Liver (tissue), 9 donors: ENCODE results near the gene CASTOR1. TPM values are rescaled to one million over a fixed set of nuclear protein-coding genes. Genes with fewer than 3 reads are reported as not detected.

Experiments used
- DNase-seq: peaks from one replicate; pipeline ENCODE4 v3.0.0-alpha.2; 2017; ENCODE audit warnings: low spot score
- H3K27ac ChIP-seq, 2 donors: one replicate each; pipeline ENCODE4 v1.7.0; 2013; ENCODE audit warnings: inconsistent platforms in 2 of 2, low read length in 2 of 2, control low read depth in 1 of 2, low read depth in 1 of 2, mild to moderate bottlenecking in 1 of 2
- H3K27me3 ChIP-seq, 4 donors: one replicate each; pipeline versions ENCODE4 v1.6.1 to v1.7.0; 2013; ENCODE audit warnings: low read length in 3 of 4, inconsistent platforms in 1 of 4, mild to moderate bottlenecking in 1 of 4, moderate library complexity in 1 of 4; ENCODE audit not compliant: control insufficient read depth in 4 of 4, insufficient read depth in 4 of 4
- H3K36me3 ChIP-seq, 4 donors: one replicate each; pipeline versions ENCODE4 v1.6.1 to v1.7.0; 2013; ENCODE audit warnings: low read length in 3 of 4, mild to moderate bottlenecking in 3 of 4, low read depth in 1 of 4, moderate library complexity in 1 of 4; ENCODE audit not compliant: control insufficient read depth in 4 of 4, insufficient read depth in 3 of 4
- H3K4me1 ChIP-seq, 4 donors: one replicate each; pipeline versions ENCODE4 v1.6.1 to v1.7.0; 2013; ENCODE audit warnings: low read length in 3 of 4, mild to moderate bottlenecking in 3 of 4, moderate library complexity in 1 of 4; ENCODE audit not compliant: control insufficient read depth in 4 of 4, insufficient read depth in 4 of 4
- H3K4me3 ChIP-seq, 3 donors: one replicate each; pipeline versions ENCODE4 v1.6.1 to v1.7.0; 2013; ENCODE audit warnings: low read length in 3 of 3, control low read depth in 1 of 3, low read depth in 1 of 3, mild to moderate bottlenecking in 1 of 3
- H3K9ac ChIP-seq, 2 donors: one replicate each; pipeline ENCODE4 v1.7.0; 2013; ENCODE audit warnings: low read length in 2 of 2, mild to moderate bottlenecking in 2 of 2, moderate library complexity in 2 of 2, control low read depth in 1 of 2, low read depth in 1 of 2
- H3K9me3 ChIP-seq, 4 donors: one replicate each; pipeline versions ENCODE4 v1.6.1 to v1.7.0; 2013; ENCODE audit warnings: low read length in 3 of 4; ENCODE audit not compliant: control insufficient read depth in 4 of 4
- EGR1 ChIP-seq, 2 donors: IDR thresholded peaks; 2 replicates each; pipeline ENCODE4 v1.6.1; 2016 to 2018; ENCODE audit warnings: antibody characterized with exemption in 2 of 2, low read depth in 2 of 2
- FOXA1 ChIP-seq: IDR thresholded peaks from 2 replicates; pipeline ENCODE4 v1.6.1; 2016; ENCODE audit warnings: antibody characterized with exemption
- FOXA2 ChIP-seq: IDR thresholded peaks from 2 replicates; pipeline ENCODE4 v1.6.1; 2016; ENCODE audit warnings: antibody characterized with exemption
- HNF4G ChIP-seq: IDR thresholded peaks from 2 replicates; pipeline ENCODE4 v1.6.1; 2016; ENCODE audit warnings: antibody characterized with exemption
- JUND ChIP-seq, 2 donors: IDR thresholded peaks; 2 replicates each; pipeline ENCODE4 v1.6.1; 2016; ENCODE audit warnings: antibody characterized with exemption in 2 of 2
- NR2F2 ChIP-seq: IDR thresholded peaks from 2 replicates; pipeline ENCODE4 v1.6.1; 2016; ENCODE audit warnings: antibody characterized with exemption
- TAF1 ChIP-seq: conservative IDR thresholded peaks from 2 replicates; pipeline ENCODE4 v1.6.1; 2016; ENCODE audit warnings: antibody characterized with exemption, mild to moderate bottlenecking
- YY1 ChIP-seq: IDR thresholded peaks from 2 replicates; pipeline ENCODE4 v1.6.1; 2016; ENCODE audit warnings: antibody characterized with exemption, mild to moderate bottlenecking
- ZBTB33 ChIP-seq: IDR thresholded peaks from 2 replicates; pipeline ENCODE4 v1.6.1; 2016; ENCODE audit warnings: antibody characterized with exemption
- WGBS: extraction: QIAGEN DNeasy Blood & Tissue Kit; methylation state at CpG from one replicate; pipeline ENCODE4 v1.1.7; 2013; 5-methylcytosine and 5-hydroxymethylcytosine counted together
- polyA plus RNA-seq, 2 donors: library from polyadenylated mRNA; stranded (reverse) in 1 of 2; unstranded in 1 of 2; fragments of 200-250 nt in 1 of 2; fragments of >200 nt in 1 of 2; fragmentation: Nextera tagmentation in 1 of 2; extraction: Ambion mirVana in 1 of 2; gene quantifications; one replicate each; pipeline versions ENCODE4 v1.2.1 to v1.2.3, GENCODE V29; 2013 to 2015
- total RNA-seq, 2 donors: library from RNA; depleted of rRNA; stranded (reverse); fragments of >200 nt; gene quantifications; one replicate each; pipeline ENCODE4 v1.2.3, GENCODE V29; 2014
- TF ChIP-seq, protein P1 (sequence below): IDR thresholded peaks from 2 replicates; pipeline ENCODE4 v1.6.1; 2016; ENCODE audit warnings: antibody characterized with exemption
- TF ChIP-seq, protein P2 (sequence below): fragments of 150-350 bp; IDR thresholded peaks from 2 replicates; pipeline ENCODE4 v1.5.1; 2017; ENCODE audit warnings: improper control_type of control experiment, low read depth, low read length; ENCODE audit not compliant: missing input control
- TF ChIP-seq, protein P3 (sequence below): IDR thresholded peaks from 2 replicates; pipeline ENCODE4 v1.6.1; 2016; ENCODE audit warnings: antibody characterized with exemption, mild to moderate bottlenecking
- donor health status: healthy.
- donor health status: healthy.
- donor health status: healthy.
- donor health status: healthy.
- donor health status: healthy.

Gene CASTOR1
- total and polyA plus RNA-seq, 4 donors = 1.8 to 5.4 (median 2.4) TPM

- Histone ChIP-seq H3K36me3 (no peaks in the 10 kb centered on the region), H3K4me1 (peaks cover 3 to 19% (median 13%) of the 10 kb centered on the region in 4 donors), H3K27ac (no peak overlapping the region)
Measured at GRCh38 chr22:30244641-30245040, 44.7 kb downstream of the CASTOR1 start.

DNA sequence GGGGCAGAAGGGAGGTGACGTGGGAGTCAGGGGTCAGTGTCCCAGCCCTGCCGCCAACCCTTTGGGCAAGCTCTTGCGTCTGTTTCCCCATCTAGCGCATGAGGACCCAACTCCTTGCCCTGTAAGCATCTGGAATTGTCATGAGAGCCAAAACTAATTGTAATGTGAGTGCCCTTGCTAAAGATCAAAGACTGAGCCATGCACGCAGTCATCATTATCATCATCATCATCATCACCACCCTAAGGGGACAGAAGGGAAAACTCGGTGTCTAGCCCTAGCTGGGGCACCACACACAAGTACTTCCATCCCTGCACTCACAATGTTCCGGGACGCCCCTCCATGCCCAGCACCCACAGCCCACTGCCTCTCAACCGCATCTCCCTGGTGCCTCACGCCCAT lies 45.2 kb downstream of the CASTOR1 start:
- Histone ChIP-seq H3K27ac (no peak overlapping the region), H3K36me3 (no peaks in the 10 kb centered on the region), H3K27me3 (peaks cover 0 to 7% (median 2%) of the 10 kb centered on the region in 4 donors), H3K9me3 (no peaks in the 10 kb centered on the region), H3K4me1 (peaks cover 3 to 19% (median 13%) of the 10 kb centered on the region in 4 donors), H3K4me3 (no peak overlapping the region), H3K9ac (no peak overlapping the region)
- TF ChIP-seq ZBTB33 = no peak
- TF ChIP-seq EGR1 (IDR thresholded peaks at IDR 0.05; ENCODE audit: low read depth in 2 of 2) = no peak
- TF ChIP-seq JUND (IDR thresholded peaks at IDR 0.05) = no peak
- no peak for TF ChIP-seq FOXA1
- TF ChIP-seq, protein P1, sequence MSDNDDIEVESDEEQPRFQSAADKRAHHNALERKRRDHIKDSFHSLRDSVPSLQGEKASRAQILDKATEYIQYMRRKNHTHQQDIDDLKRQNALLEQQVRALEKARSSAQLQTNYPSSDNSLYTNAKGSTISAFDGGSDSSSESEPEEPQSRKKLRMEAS = no peak
- TF ChIP-seq NR2F2 = no peak
- TF ChIP-seq, protein P2, sequence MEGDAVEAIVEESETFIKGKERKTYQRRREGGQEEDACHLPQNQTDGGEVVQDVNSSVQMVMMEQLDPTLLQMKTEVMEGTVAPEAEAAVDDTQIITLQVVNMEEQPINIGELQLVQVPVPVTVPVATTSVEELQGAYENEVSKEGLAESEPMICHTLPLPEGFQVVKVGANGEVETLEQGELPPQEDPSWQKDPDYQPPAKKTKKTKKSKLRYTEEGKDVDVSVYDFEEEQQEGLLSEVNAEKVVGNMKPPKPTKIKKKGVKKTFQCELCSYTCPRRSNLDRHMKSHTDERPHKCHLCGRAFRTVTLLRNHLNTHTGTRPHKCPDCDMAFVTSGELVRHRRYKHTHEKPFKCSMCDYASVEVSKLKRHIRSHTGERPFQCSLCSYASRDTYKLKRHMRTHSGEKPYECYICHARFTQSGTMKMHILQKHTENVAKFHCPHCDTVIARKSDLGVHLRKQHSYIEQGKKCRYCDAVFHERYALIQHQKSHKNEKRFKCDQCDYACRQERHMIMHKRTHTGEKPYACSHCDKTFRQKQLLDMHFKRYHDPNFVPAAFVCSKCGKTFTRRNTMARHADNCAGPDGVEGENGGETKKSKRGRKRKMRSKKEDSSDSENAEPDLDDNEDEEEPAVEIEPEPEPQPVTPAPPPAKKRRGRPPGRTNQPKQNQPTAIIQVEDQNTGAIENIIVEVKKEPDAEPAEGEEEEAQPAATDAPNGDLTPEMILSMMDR = no peak
- TF ChIP-seq FOXA2 = no peak
- DNase-seq = no peak
- WGBS = 95% methylated on average over 10 of the region's 10 CpGs

More at GRCh38 chr22:30244641-30245040, 44.7 kb downstream of the CASTOR1 start:
- TF ChIP-seq FOXA2 (no peak), NR2F2 (no peak), JUND (IDR thresholded peaks at IDR 0.05) (no peak), HNF4G (no peak), TAF1 (no peak), EGR1 (IDR thresholded peaks at IDR 0.05; ENCODE audit: low read depth in 2 of 2) (no peak), YY1 (no peak)
- TF ChIP-seq, protein P3, sequence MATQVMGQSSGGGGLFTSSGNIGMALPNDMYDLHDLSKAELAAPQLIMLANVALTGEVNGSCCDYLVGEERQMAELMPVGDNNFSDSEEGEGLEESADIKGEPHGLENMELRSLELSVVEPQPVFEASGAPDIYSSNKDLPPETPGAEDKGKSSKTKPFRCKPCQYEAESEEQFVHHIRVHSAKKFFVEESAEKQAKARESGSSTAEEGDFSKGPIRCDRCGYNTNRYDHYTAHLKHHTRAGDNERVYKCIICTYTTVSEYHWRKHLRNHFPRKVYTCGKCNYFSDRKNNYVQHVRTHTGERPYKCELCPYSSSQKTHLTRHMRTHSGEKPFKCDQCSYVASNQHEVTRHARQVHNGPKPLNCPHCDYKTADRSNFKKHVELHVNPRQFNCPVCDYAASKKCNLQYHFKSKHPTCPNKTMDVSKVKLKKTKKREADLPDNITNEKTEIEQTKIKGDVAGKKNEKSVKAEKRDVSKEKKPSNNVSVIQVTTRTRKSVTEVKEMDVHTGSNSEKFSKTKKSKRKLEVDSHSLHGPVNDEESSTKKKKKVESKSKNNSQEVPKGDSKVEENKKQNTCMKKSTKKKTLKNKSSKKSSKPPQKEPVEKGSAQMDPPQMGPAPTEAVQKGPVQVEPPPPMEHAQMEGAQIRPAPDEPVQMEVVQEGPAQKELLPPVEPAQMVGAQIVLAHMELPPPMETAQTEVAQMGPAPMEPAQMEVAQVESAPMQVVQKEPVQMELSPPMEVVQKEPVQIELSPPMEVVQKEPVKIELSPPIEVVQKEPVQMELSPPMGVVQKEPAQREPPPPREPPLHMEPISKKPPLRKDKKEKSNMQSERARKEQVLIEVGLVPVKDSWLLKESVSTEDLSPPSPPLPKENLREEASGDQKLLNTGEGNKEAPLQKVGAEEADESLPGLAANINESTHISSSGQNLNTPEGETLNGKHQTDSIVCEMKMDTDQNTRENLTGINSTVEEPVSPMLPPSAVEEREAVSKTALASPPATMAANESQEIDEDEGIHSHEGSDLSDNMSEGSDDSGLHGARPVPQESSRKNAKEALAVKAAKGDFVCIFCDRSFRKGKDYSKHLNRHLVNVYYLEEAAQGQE = no peak
- TF ChIP-seq, protein P1 = no peak
- DNase-seq = no peak
- 95% methylated on average over 5 of the region's 5 CpGs for WGBS
- no peak overlapping the region for H3K4me3 ChIP-seq
- H3K9ac ChIP-seq = no peak overlapping the region
- peaks cover 0 to 7% (median 2%) of the 10 kb centered on the region in 4 donors for H3K27me3 ChIP-seq
- H3K9me3 ChIP-seq = no peaks in the 10 kb centered on the region
